IMR-90 (cell line): ENCODE data around the gene ATP1A2. TPM values are rescaled to one million over a fixed set of nuclear protein-coding genes. Genes with fewer than 3 reads are reported as not detected.

ENCODE experiments used
- ATAC-seq: fragments of 200-7000 bp; cut with Tn5 transposase; 2 replicates; pipeline ENCODE4 v1.9.1; 2020; ENCODE audit warnings: low read depth, mild to moderate bottlenecking, moderate library complexity
- BruUV-seq: library from RNA; stranded (reverse); fragments of 400-500 nt; replicated peaks from 2 replicates; lab custom pipeline; 2021; lab: Mats Ljungman, UMichigan
- CTCF ChIA-PET: fragments of 300-600 bp; formaldehyde crosslinking; extraction: SDS; loops from one replicate; lab custom pipeline; 2021; ENCODE audit warnings: antibody characterized with exemption; lab: Yijun Ruan, JAX
- POLR2A ChIA-PET: fragments of 300-600 bp; sonication (Branson Sonifier 250); formaldehyde crosslinking; loops from one replicate; lab custom pipeline; 2022; ENCODE audit warnings: antibody characterized with exemption; ENCODE audit not compliant: unreplicated experiment; lab: Charles Lee
- DNase-seq: peaks from one replicate; pipeline ENCODE4 v3.0.0; 2013
- H2AFZ ChIP-seq: replicated peaks from 2 replicates; pipeline ENCODE3; 2013; ENCODE audit warnings: low read length, mild to moderate bottlenecking; ENCODE audit not compliant: poor library complexity
- H2AK5ac ChIP-seq: 2 replicates; pipeline ENCODE4 v1.6.1; 2013; ENCODE audit warnings: low read depth, low read length, inconsistent platforms
- H2AK9ac ChIP-seq: replicated peaks from 2 replicates; pipeline ENCODE3; 2013; ENCODE audit warnings: mild to moderate bottlenecking, low read depth, low read length, moderate library complexity; ENCODE audit not compliant: poor library complexity
- H2BK120ac ChIP-seq: 2 replicates; pipeline ENCODE4 v1.6.1; 2013; ENCODE audit warnings: low read depth, low read length, inconsistent platforms
- H2BK15ac ChIP-seq: 3 replicates; pipeline ENCODE4 v1.6.1; 2013; ENCODE audit warnings: low read depth, low read length, inconsistent platforms
- H2BK20ac ChIP-seq: 2 replicates; pipeline ENCODE4 v1.6.1; 2013; ENCODE audit warnings: low read depth, mild to moderate bottlenecking, inconsistent platforms, low read length, moderate library complexity
- H2BK5ac ChIP-seq: 2 replicates; pipeline ENCODE4 v1.6.1; 2013; ENCODE audit warnings: mild to moderate bottlenecking, low read depth, low read length, inconsistent platforms; ENCODE audit not compliant: poor library complexity, severe bottlenecking
- H3K14ac ChIP-seq: replicated peaks from 2 replicates; pipeline ENCODE4 v1.6.1; 2013; ENCODE audit warnings: low read depth, low read length, inconsistent platforms
- H3K18ac ChIP-seq: 2 replicates; pipeline ENCODE4 v1.6.1; 2013; ENCODE audit warnings: low read depth, low read length, control low read depth
- H3K23ac ChIP-seq: 2 replicates; pipeline ENCODE4 v1.6.1; 2013; ENCODE audit warnings: low read depth, low read length, inconsistent platforms
- H3K27ac ChIP-seq: 2 replicates; pipeline ENCODE4 v1.5.1; 2013; ENCODE audit warnings: mild to moderate bottlenecking, control low read depth, low read length; ENCODE audit not compliant: insufficient read depth
- H3K27me3 ChIP-seq: 2 replicates; pipeline ENCODE4 v1.6.1; 2013; ENCODE audit warnings: low read length; ENCODE audit not compliant: control insufficient read depth, insufficient read depth
- H3K36me3 ChIP-seq: 2 replicates; pipeline ENCODE4 v1.6.1; 2013; ENCODE audit warnings: low read length, mixed read lengths; ENCODE audit not compliant: control insufficient read depth, insufficient read depth
- H3K4ac ChIP-seq: 2 replicates; pipeline ENCODE4 v1.6.1; 2013; ENCODE audit warnings: low read depth, low read length, inconsistent platforms
- H3K4me1 ChIP-seq: 2 replicates; pipeline ENCODE4 v1.6.1; 2013; ENCODE audit warnings: low read length, mixed read lengths; ENCODE audit not compliant: control insufficient read depth, insufficient read depth
- H3K4me2 ChIP-seq: 2 replicates; pipeline ENCODE4 v1.6.1; 2013; ENCODE audit warnings: low read depth, mild to moderate bottlenecking, control low read depth, low read length, moderate library complexity
- H3K4me3 ChIP-seq: 2 replicates; pipeline ENCODE4 v1.5.1; 2013; ENCODE audit warnings: low read depth, mild to moderate bottlenecking, control low read depth, low read length, moderate library complexity; ENCODE audit not compliant: insufficient read depth
- H3K56ac ChIP-seq: 2 replicates; pipeline ENCODE4 v1.6.1; 2013; ENCODE audit warnings: low read length, inconsistent platforms; ENCODE audit not compliant: insufficient read depth; ENCODE audit errors: extremely low read depth
- H3K79me1 ChIP-seq, 2 experiments: 2 replicates each; pipeline ENCODE4 v1.6.1; 2013; ENCODE audit warnings: low read length in 2 of 2, inconsistent platforms in 1 of 2, low read depth in 1 of 2
- H3K9ac ChIP-seq: 2 replicates; pipeline ENCODE4 v1.6.1; 2013; ENCODE audit warnings: low read depth, low read length, control low read depth
- H3K9me1 ChIP-seq: 2 replicates; pipeline ENCODE4 v1.6.1; 2013; ENCODE audit warnings: low read length, inconsistent platforms; ENCODE audit not compliant: insufficient read depth
- H3K9me3 ChIP-seq: 2 replicates; pipeline ENCODE4 v1.6.1; 2013; ENCODE audit warnings: low read length; ENCODE audit not compliant: control insufficient read depth, insufficient read depth
- H4K20me1 ChIP-seq: 2 replicates; pipeline ENCODE4 v1.6.1; 2013; ENCODE audit warnings: low read length, inconsistent platforms; ENCODE audit not compliant: insufficient read depth
- H4K5ac ChIP-seq: 2 replicates; pipeline ENCODE4 v1.6.1; 2013; ENCODE audit warnings: mild to moderate bottlenecking, low read depth, low read length, control low read depth
- H4K8ac ChIP-seq, 2 experiments: 2 replicates each; pipeline ENCODE4 v1.6.1; 2013; ENCODE audit warnings: low read depth in 2 of 2, low read length in 2 of 2, control low read depth in 1 of 2, inconsistent platforms in 1 of 2
- H4K91ac ChIP-seq: 2 replicates; pipeline ENCODE4 v1.6.1; 2013; ENCODE audit warnings: low read depth, low read length, inconsistent platforms; ENCODE audit not compliant: insufficient read depth
- BHLHE40 ChIP-seq: fragments of 150-350 bp; IDR thresholded peaks from 2 replicates; pipeline ENCODE4 v1.6.1; 2016; ENCODE audit warnings: mild to moderate bottlenecking, low read depth, low read length
- CEBPB ChIP-seq: IDR thresholded peaks from 2 replicates; pipeline ENCODE4 v1.6.1; 2012; ENCODE audit warnings: low read depth, low read length, improper control_type of control experiment
- CHD1 ChIP-seq: IDR thresholded peaks from 2 replicates; pipeline ENCODE4 v1.6.1; 2012; ENCODE audit warnings: low read depth, low read length, improper control_type of control experiment
- CTCF ChIP-seq: conservative IDR thresholded peaks from 2 replicates; pipeline ENCODE4 v1.5.1; 2012; ENCODE audit warnings: mild to moderate bottlenecking, low read depth, low read length, improper control_type of control experiment
- ELK1 ChIP-seq: fragments of 150-350 bp; IDR thresholded peaks from 2 replicates; pipeline ENCODE4 v1.6.1; 2016; ENCODE audit warnings: low read depth, mild to moderate bottlenecking, low read length, moderate library complexity, borderline replicate concordance
- FOS ChIP-seq: fragments of 150-350 bp; IDR thresholded peaks from 2 replicates; pipeline ENCODE4 v1.6.1; 2016; ENCODE audit warnings: low read depth, low read length
- MAFK ChIP-seq: IDR thresholded peaks from 2 replicates; pipeline ENCODE4 v1.6.1; 2012; ENCODE audit warnings: low read depth, low read length, improper control_type of control experiment
- MAZ ChIP-seq: IDR thresholded peaks from 2 replicates; pipeline ENCODE4 v1.6.1; 2012; ENCODE audit warnings: low read depth, mild to moderate bottlenecking, low read length, improper control_type of control experiment, moderate library complexity, borderline replicate concordance
- MXI1 ChIP-seq: IDR thresholded peaks from 2 replicates; pipeline ENCODE4 v1.6.1; 2012; ENCODE audit warnings: low read depth, mild to moderate bottlenecking, low read length, moderate library complexity, borderline replicate concordance
- NFE2L2 ChIP-seq: fragments of 150-350 bp; IDR thresholded peaks from 2 replicates; pipeline ENCODE4 v1.6.1; 2016; ENCODE audit warnings: low read depth, mild to moderate bottlenecking, low read length
- POLR2A ChIP-seq: IDR thresholded peaks from 2 replicates; pipeline ENCODE4 v1.6.1; 2012; ENCODE audit warnings: mild to moderate bottlenecking, low read depth, low read length
- RAD21 ChIP-seq: IDR thresholded peaks from 2 replicates; pipeline ENCODE4 v1.6.1; 2012; ENCODE audit warnings: low read length, improper control_type of control experiment
- RCOR1 ChIP-seq: IDR thresholded peaks from 2 replicates; pipeline ENCODE4 v1.6.1; 2012; ENCODE audit warnings: mild to moderate bottlenecking, low read length, improper control_type of control experiment; ENCODE audit not compliant: insufficient replicate concordance
- RFX5 ChIP-seq: IDR thresholded peaks from 2 replicates; pipeline ENCODE4 v1.8.0; 2012; ENCODE audit warnings: low read depth, mild to moderate bottlenecking, low read length, moderate library complexity
- SMC3 ChIP-seq: fragments of 150-350 bp; IDR thresholded peaks from 2 replicates; pipeline ENCODE4 v1.6.1; 2016; ENCODE audit warnings: low read depth, mild to moderate bottlenecking, antibody characterized with exemption, low read length, moderate library complexity
- USF2 ChIP-seq: fragments of 150-350 bp; IDR thresholded peaks from 2 replicates; pipeline ENCODE4 v1.6.1; 2017; ENCODE audit warnings: mild to moderate bottlenecking, antibody characterized with exemption, low read length, low read depth
- WGBS, 2 experiments: methylation state at CpG; one replicate each; pipeline versions ENCODE4 v1.1.5 to v1.1.7; 2013; ENCODE audit warnings: missing lambda C conversion rate in 2 of 2; ENCODE audit not compliant: insufficient read length in 1 of 2; ENCODE audit errors: extremely low coverage in 2 of 2; 5-methylcytosine and 5-hydroxymethylcytosine counted together
- dilution Hi-C: fragments of 300-500 bp; cut with HindIII; formaldehyde crosslinking; loops from one replicate; pipeline ENCODE4 v1.14.3; 2018; ENCODE audit warnings: low sequenced_read_pairs; ENCODE audit not compliant: unreplicated experiment
- in situ Hi-C: fragments of 300-500 bp; cut with MboI; formaldehyde crosslinking; loops from 3 replicates; pipeline ENCODE4 v1.14.3; 2019; ENCODE audit warnings: low sequenced_read_pairs, inconsistent platforms, mixed read lengths
- intact Hi-C: fragments of 100-400 bp; cut with micrococcal nuclease; formaldehyde crosslinking; loops from 2 replicates; pipeline ENCODE4 v1.10.0; 2022
- polyA plus RNA-seq, 3 experiments: library from polyadenylated mRNA; depleted of rRNA; stranded (reverse); fragments of >200 nt; gene quantifications; 2 replicates each; pipeline ENCODE4 v1.2.3, GENCODE V29; 2012; ENCODE audit warnings: low replicate concordance in 1 of 3
- total RNA-seq: library from RNA; depleted of rRNA; stranded (reverse); fragments of >200 nt; gene quantifications from 2 replicates; pipeline ENCODE4 v1.2.3, GENCODE V29; 2012

The ATP1A2 gene
- total and polyA plus RNA-seq, 2 of the 4 experiments (the other 2 are of a cell fraction) = under 0.01 to 0.15 TPM

GRCh38 chr1:160079448-160079847 lies 36.1 kb upstream of the ATP1A2 start:
- Histone ChIP-seq H2BK120ac (no peak overlapping the region), H3K36me3 (no peaks in the 10 kb centered on the region), H2BK15ac (no peak overlapping the region), H3K56ac (no peak overlapping the region), H2BK20ac (no peak overlapping the region), H2AK9ac (no peak overlapping the region), H4K8ac (no peak overlapping the region), H2AK5ac (no peak overlapping the region), H3K4ac (no peak overlapping the region), H2BK5ac (no peak overlapping the region), H4K91ac (no peak overlapping the region), H4K20me1 (no peaks in the 10 kb centered on the region), H3K23ac (no peak overlapping the region), H3K9ac (no peak overlapping the region), H3K9me1 (no peaks in the 10 kb centered on the region), H3K79me1 (no peaks in the 10 kb centered on the region), H2AFZ (no peak overlapping the region), H3K9me3 (no peaks in the 10 kb centered on the region; the same call in none of the 2 replicates), H3K4me2 (no peak overlapping the region), H3K18ac (no peak overlapping the region), H3K4me3 (no peak overlapping the region), H3K27me3 (peaks cover 73% of the 10 kb centered on the region), H3K14ac (no peak overlapping the region), H4K5ac (no peak overlapping the region), H3K27ac (no peak overlapping the region), H3K4me1 (peaks cover 3% of the 10 kb centered on the region; the same call in 1 of the 2 replicates)
- BruUV-seq = no TSS peak
- DNase-seq (no peak), ATAC-seq (no peak)
- intact Hi-C loops = loop anchor here (2.0 kb wide), 1 partner anchor 33 kb away; no protein-coding TSS in a partner anchor
- POLR2A ChIA-PET = no interaction called here
- dilution Hi-C loops = no loop called here
- in situ Hi-C loops = no loop called here
- CTCF ChIA-PET = interaction anchor here (1.1 to 2.6 kb wide), 2 partner anchors 33 to 45 kb away, joined by 3 to 16 read pairs; no protein-coding TSS in a partner anchor
- TF ChIP-seq MAZ = no peak
- TF ChIP-seq CHD1 = no peak
- no peak for TF ChIP-seq FOS
- TF ChIP-seq RCOR1 = no peak
- TF ChIP-seq USF2 = no peak
- no peak for TF ChIP-seq MXI1
- TF ChIP-seq POLR2A = no peak
- TF ChIP-seq CEBPB = no peak
- no peak for TF ChIP-seq MAFK
- no peak for TF ChIP-seq ELK1
- no peak for TF ChIP-seq NFE2L2
- no peak for TF ChIP-seq RAD21
- TF ChIP-seq BHLHE40 = no peak
- no peak for TF ChIP-seq RFX5
- TF ChIP-seq SMC3 = no peak
- TF ChIP-seq CTCF = no peak
- WGBS, 2 experiments = no CpG with 5 or more reads among the region's 4 CpGs
